IMR-90 (cell line): Measurements from ENCODE around the gene BAZ2B. TPM values are rescaled to one million over a fixed set of nuclear protein-coding genes. Genes with fewer than 3 reads are reported as not detected.

Experiments
- ATAC-seq: fragments of 200-7000 bp; cut with Tn5 transposase; 2 replicates; pipeline ENCODE4 v1.9.1; 2020; ENCODE audit warnings: low read depth, mild to moderate bottlenecking, moderate library complexity
- BruUV-seq: library from RNA; stranded (reverse); fragments of 400-500 nt; replicated peaks from 2 replicates; lab custom pipeline; 2021; lab: Mats Ljungman, UMichigan
- CTCF ChIA-PET: fragments of 300-600 bp; formaldehyde crosslinking; extraction: SDS; loops from one replicate; lab custom pipeline; 2021; ENCODE audit warnings: antibody characterized with exemption; lab: Yijun Ruan, JAX
- POLR2A ChIA-PET: fragments of 300-600 bp; sonication (Branson Sonifier 250); formaldehyde crosslinking; loops from one replicate; lab custom pipeline; 2022; ENCODE audit warnings: antibody characterized with exemption; ENCODE audit not compliant: unreplicated experiment; lab: Charles Lee
- DNase-seq: peaks from one replicate; pipeline ENCODE4 v3.0.0; 2013
- H2AFZ ChIP-seq: replicated peaks from 2 replicates; pipeline ENCODE3; 2013; ENCODE audit warnings: low read length, mild to moderate bottlenecking; ENCODE audit not compliant: poor library complexity
- H2AK5ac ChIP-seq: 2 replicates; pipeline ENCODE4 v1.6.1; 2013; ENCODE audit warnings: low read depth, low read length, inconsistent platforms
- H2AK9ac ChIP-seq: replicated peaks from 2 replicates; pipeline ENCODE3; 2013; ENCODE audit warnings: mild to moderate bottlenecking, low read depth, low read length, moderate library complexity; ENCODE audit not compliant: poor library complexity
- H2BK120ac ChIP-seq: 2 replicates; pipeline ENCODE4 v1.6.1; 2013; ENCODE audit warnings: low read depth, low read length, inconsistent platforms
- H2BK15ac ChIP-seq: 3 replicates; pipeline ENCODE4 v1.6.1; 2013; ENCODE audit warnings: low read depth, low read length, inconsistent platforms
- H2BK20ac ChIP-seq: 2 replicates; pipeline ENCODE4 v1.6.1; 2013; ENCODE audit warnings: low read depth, mild to moderate bottlenecking, inconsistent platforms, low read length, moderate library complexity
- H2BK5ac ChIP-seq: 2 replicates; pipeline ENCODE4 v1.6.1; 2013; ENCODE audit warnings: mild to moderate bottlenecking, low read depth, low read length, inconsistent platforms; ENCODE audit not compliant: poor library complexity, severe bottlenecking
- H3K14ac ChIP-seq: replicated peaks from 2 replicates; pipeline ENCODE4 v1.6.1; 2013; ENCODE audit warnings: low read depth, low read length, inconsistent platforms
- H3K18ac ChIP-seq: 2 replicates; pipeline ENCODE4 v1.6.1; 2013; ENCODE audit warnings: low read depth, low read length, control low read depth
- H3K23ac ChIP-seq: 2 replicates; pipeline ENCODE4 v1.6.1; 2013; ENCODE audit warnings: low read depth, low read length, inconsistent platforms
- H3K27ac ChIP-seq: 2 replicates; pipeline ENCODE4 v1.5.1; 2013; ENCODE audit warnings: mild to moderate bottlenecking, control low read depth, low read length; ENCODE audit not compliant: insufficient read depth
- H3K27me3 ChIP-seq: 2 replicates; pipeline ENCODE4 v1.6.1; 2013; ENCODE audit warnings: low read length; ENCODE audit not compliant: control insufficient read depth, insufficient read depth
- H3K36me3 ChIP-seq: 2 replicates; pipeline ENCODE4 v1.6.1; 2013; ENCODE audit warnings: low read length, mixed read lengths; ENCODE audit not compliant: control insufficient read depth, insufficient read depth
- H3K4ac ChIP-seq: 2 replicates; pipeline ENCODE4 v1.6.1; 2013; ENCODE audit warnings: low read depth, low read length, inconsistent platforms
- H3K4me1 ChIP-seq: 2 replicates; pipeline ENCODE4 v1.6.1; 2013; ENCODE audit warnings: low read length, mixed read lengths; ENCODE audit not compliant: control insufficient read depth, insufficient read depth
- H3K4me2 ChIP-seq: 2 replicates; pipeline ENCODE4 v1.6.1; 2013; ENCODE audit warnings: low read depth, mild to moderate bottlenecking, control low read depth, low read length, moderate library complexity
- H3K4me3 ChIP-seq: 2 replicates; pipeline ENCODE4 v1.5.1; 2013; ENCODE audit warnings: low read depth, mild to moderate bottlenecking, control low read depth, low read length, moderate library complexity; ENCODE audit not compliant: insufficient read depth
- H3K56ac ChIP-seq: 2 replicates; pipeline ENCODE4 v1.6.1; 2013; ENCODE audit warnings: low read length, inconsistent platforms; ENCODE audit not compliant: insufficient read depth; ENCODE audit errors: extremely low read depth
- H3K79me1 ChIP-seq, 2 experiments: 2 replicates each; pipeline ENCODE4 v1.6.1; 2013; ENCODE audit warnings: low read length in 2 of 2, inconsistent platforms in 1 of 2, low read depth in 1 of 2
- H3K9ac ChIP-seq: 2 replicates; pipeline ENCODE4 v1.6.1; 2013; ENCODE audit warnings: low read depth, low read length, control low read depth
- H3K9me1 ChIP-seq: 2 replicates; pipeline ENCODE4 v1.6.1; 2013; ENCODE audit warnings: low read length, inconsistent platforms; ENCODE audit not compliant: insufficient read depth
- H3K9me3 ChIP-seq: 2 replicates; pipeline ENCODE4 v1.6.1; 2013; ENCODE audit warnings: low read length; ENCODE audit not compliant: control insufficient read depth, insufficient read depth
- H4K20me1 ChIP-seq: 2 replicates; pipeline ENCODE4 v1.6.1; 2013; ENCODE audit warnings: low read length, inconsistent platforms; ENCODE audit not compliant: insufficient read depth
- H4K5ac ChIP-seq: 2 replicates; pipeline ENCODE4 v1.6.1; 2013; ENCODE audit warnings: mild to moderate bottlenecking, low read depth, low read length, control low read depth
- H4K8ac ChIP-seq, 2 experiments: 2 replicates each; pipeline ENCODE4 v1.6.1; 2013; ENCODE audit warnings: low read depth in 2 of 2, low read length in 2 of 2, control low read depth in 1 of 2, inconsistent platforms in 1 of 2
- H4K91ac ChIP-seq: 2 replicates; pipeline ENCODE4 v1.6.1; 2013; ENCODE audit warnings: low read depth, low read length, inconsistent platforms; ENCODE audit not compliant: insufficient read depth
- CEBPB ChIP-seq: IDR thresholded peaks from 2 replicates; pipeline ENCODE4 v1.6.1; 2012; ENCODE audit warnings: low read depth, low read length, improper control_type of control experiment
- CTCF ChIP-seq: conservative IDR thresholded peaks from 2 replicates; pipeline ENCODE4 v1.5.1; 2012; ENCODE audit warnings: mild to moderate bottlenecking, low read depth, low read length, improper control_type of control experiment
- MXI1 ChIP-seq: IDR thresholded peaks from 2 replicates; pipeline ENCODE4 v1.6.1; 2012; ENCODE audit warnings: low read depth, mild to moderate bottlenecking, low read length, moderate library complexity, borderline replicate concordance
- RFX5 ChIP-seq: IDR thresholded peaks from 2 replicates; pipeline ENCODE4 v1.8.0; 2012; ENCODE audit warnings: low read depth, mild to moderate bottlenecking, low read length, moderate library complexity
- WGBS, 2 experiments: methylation state at CpG; one replicate each; pipeline versions ENCODE4 v1.1.5 to v1.1.7; 2013; ENCODE audit warnings: missing lambda C conversion rate in 2 of 2; ENCODE audit not compliant: insufficient read length in 1 of 2; ENCODE audit errors: extremely low coverage in 2 of 2; 5-methylcytosine and 5-hydroxymethylcytosine counted together
- dilution Hi-C: fragments of 300-500 bp; cut with HindIII; formaldehyde crosslinking; loops from one replicate; pipeline ENCODE4 v1.14.3; 2018; ENCODE audit warnings: low sequenced_read_pairs; ENCODE audit not compliant: unreplicated experiment
- in situ Hi-C: fragments of 300-500 bp; cut with MboI; formaldehyde crosslinking; loops from 3 replicates; pipeline ENCODE4 v1.14.3; 2019; ENCODE audit warnings: low sequenced_read_pairs, inconsistent platforms, mixed read lengths
- intact Hi-C: fragments of 100-400 bp; cut with micrococcal nuclease; formaldehyde crosslinking; loops from 2 replicates; pipeline ENCODE4 v1.10.0; 2022
- polyA plus RNA-seq, 3 experiments: library from polyadenylated mRNA; depleted of rRNA; stranded (reverse); fragments of >200 nt; gene quantifications; 2 replicates each; pipeline ENCODE4 v1.2.3, GENCODE V29; 2012; ENCODE audit warnings: low replicate concordance in 1 of 3
- total RNA-seq: library from RNA; depleted of rRNA; stranded (reverse); fragments of >200 nt; gene quantifications from 2 replicates; pipeline ENCODE4 v1.2.3, GENCODE V29; 2012

BAZ2B gene
- total and polyA plus RNA-seq, 2 of the 4 experiments (the other 2 are of a cell fraction) = 8.9 to 42.1 TPM

GRCh38 chr2:159362816-159363251, 253.5 kb downstream of the BAZ2B start:
- CTCF ChIA-PET = no interaction called here
- no peak overlapping the region for H3K9ac ChIP-seq
- no peak overlapping the region for H2AK9ac ChIP-seq
- H3K23ac ChIP-seq = no peak overlapping the region
- in situ Hi-C loops (no loop called here), dilution Hi-C loops (no loop called here), intact Hi-C loops (no loop called here)
- no peak overlapping the region for H2BK15ac ChIP-seq
- TF ChIP-seq CEBPB (peak; percentile 65; the same call in 1 of the 2 replicates), MXI1 (no peak), CTCF (no peak), RFX5 (no peak)
- peaks cover 15% of the 10 kb centered on the region for H3K36me3 ChIP-seq
- no TSS peak for BruUV-seq
- H4K91ac ChIP-seq = no peak overlapping the region
- no peak overlapping the region for H2BK5ac ChIP-seq
- H2BK120ac ChIP-seq = no peak overlapping the region
- H3K79me1 ChIP-seq = no peaks in the 10 kb centered on the region
- H3K18ac ChIP-seq = no peak overlapping the region
- WGBS, 2 experiments = no CpG with 5 or more reads among the region's 2 CpGs
- H2AK5ac ChIP-seq = no peak overlapping the region
- no peak overlapping the region for H3K4me3 ChIP-seq
- no peak overlapping the region for H3K14ac ChIP-seq
- no peaks in the 10 kb centered on the region for H3K27me3 ChIP-seq
- no peak overlapping the region for H4K5ac ChIP-seq
- POLR2A ChIA-PET = no interaction called here
- no peak overlapping the region for H3K56ac ChIP-seq
- H3K4me1 ChIP-seq = peaks cover 4% of the 10 kb centered on the region; the same call in 1 of the 2 replicates
- DNase-seq (peak; percentile 61), ATAC-seq (peak; percentile 53)
- no peaks in the 10 kb centered on the region for H3K9me3 ChIP-seq
- H2AFZ ChIP-seq = no peak overlapping the region
- H2BK20ac ChIP-seq = no peak overlapping the region
- no peak overlapping the region for H3K4ac ChIP-seq
- H4K8ac ChIP-seq = no peak overlapping the region
- H3K4me2 ChIP-seq = no peak overlapping the region
- H3K27ac ChIP-seq = no peak overlapping the region
- peaks cover 5% of the 10 kb centered on the region; the same call in 1 of the 2 replicates for H3K9me1 ChIP-seq
- H4K20me1 ChIP-seq = no peaks in the 10 kb centered on the region
